ENCODE results near the gene PROX1. TPM values are rescaled to one million over a fixed set of nuclear protein-coding genes. Genes with fewer than 3 reads are reported as not detected.

The PROX1 gene
- total and polyA plus RNA-seq, 9 of the 15 experiments (the other 6 are each of a cell fraction or from before 2014, with no cell fraction given), result 0.14 to 0.22 TPM; not detected in 7

- Histone ChIP-seq H2AFZ (ENCODE audit: low read depth, low read length) (no peak overlapping the region), H3K4me2 (ENCODE audit: insufficient read depth, low read length) (no peak overlapping the region), H3K27ac (ENCODE audit: extremely low read depth, low read depth, low read length) (no peak overlapping the region), H4K20me1 (replicated peaks; ENCODE audit: control insufficient read depth, insufficient read depth, low read length) (no peaks in the 10 kb centered on the region; the same call in 1 of the 2 replicates), H3K4me3 (no peak overlapping the region), H3K9me3 (replicated peaks; ENCODE audit: control insufficient read depth, insufficient read depth, low read depth, low read length) (no peaks in the 10 kb centered on the region), H3K79me2 (ENCODE audit: control insufficient read depth, insufficient read depth, low read length) (no peaks in the 10 kb centered on the region), H3K36me3 (ENCODE audit: control insufficient read depth, insufficient read depth, low read length) (no peaks in the 10 kb centered on the region), H3K9me1 (ENCODE audit: control insufficient read depth, insufficient read depth, low read length) (no peaks in the 10 kb centered on the region), H3K27me3 (ENCODE audit: control insufficient read depth in 2 of 2, insufficient read depth in 2 of 2, low read length in 2 of 2) (peaks cover 5 to 7% of the 10 kb centered on the region in 2 experiments; a peak in 3 of 5 replicates), H3K4me1 (replicated peaks in 1 of 2; ENCODE audit: control insufficient read depth in 2 of 2, insufficient read depth in 2 of 2, low read length in 2 of 2) (no peaks in the 10 kb centered on the region), H3K9ac (ENCODE audit: insufficient read depth in 1 of 2, low read depth in 2 of 2, low read length in 2 of 2) (no peak overlapping the region)
- CTCF ChIA-PET (ENCODE audit: low intra/inter-chr PET ratio), result no interaction called here
- BruUV-seq (replicated peaks), result no TSS peak
- no peak for FAIRE-seq
- intact Hi-C loops (cut with micrococcal nuclease) (no loop called here), in situ Hi-C loops (cut with MboI) (no loop called here)
- no peak for ATAC-seq
- POLR2A ChIA-PET, result no interaction called here
- whole genome bisulfite sequencing (ENCODE audit: insufficient coverage, low coverage, missing lambda C conversion rate), result 0% methylated on average over 1 of the region's 1 CpG
- no peak for DNase-seq (ENCODE audit: extremely low read depth in 1 of 4, low spot score in 3 of 4)
- no peak for TF ChIP-seq MCM7 (IDR thresholded peaks at IDR 0.05)
These were observed 81.2 kb downstream of the PROX1 start for GRCh38 chr1:214068979-214069378.

DNA sequence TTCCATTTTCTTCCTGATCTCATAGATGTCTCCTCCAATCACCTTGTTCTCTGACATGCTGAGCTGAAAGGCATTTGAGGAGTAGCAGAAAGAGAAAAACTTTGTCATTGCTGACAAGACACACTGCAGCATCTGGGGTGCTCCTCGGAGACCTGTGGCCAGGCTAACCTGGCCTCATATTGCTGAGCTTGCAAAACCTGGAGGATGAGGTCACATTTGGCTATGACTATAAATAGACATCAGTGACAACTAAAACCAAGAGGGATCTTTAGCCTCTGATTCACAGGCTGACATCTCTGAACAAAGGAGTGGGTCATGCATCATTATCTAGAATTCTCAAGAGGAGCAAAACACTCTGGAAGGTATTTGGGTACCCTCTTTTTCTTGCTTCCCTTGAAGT, 83.7 kb downstream of the PROX1 start:
- FAIRE-seq (no peak), DNase-seq (ENCODE audit: extremely low read depth in 1 of 4, low spot score in 3 of 4) (no peak), ATAC-seq (no peak)
- WGBS (ENCODE audit: insufficient coverage, low coverage, missing lambda C conversion rate), result 0% methylated on average over 1 of the region's 1 CpG
- ChIA-PET POLR2A (no interaction called here), CTCF (ENCODE audit: low intra/inter-chr PET ratio) (no interaction called here)
- Histone ChIP-seq H3K36me3 (ENCODE audit: control insufficient read depth, insufficient read depth, low read length) (no peaks in the 10 kb centered on the region), H3K27me3 (ENCODE audit: control insufficient read depth in 2 of 2, insufficient read depth in 2 of 2, low read length in 2 of 2) (peaks cover 3 to 5% of the 10 kb centered on the region in 2 experiments; a peak in 3 of 5 replicates), H3K27ac (ENCODE audit: extremely low read depth, low read depth, low read length) (no peak overlapping the region), H2AFZ (ENCODE audit: low read depth, low read length) (no peak overlapping the region), H3K9ac (ENCODE audit: insufficient read depth in 1 of 2, low read depth in 2 of 2, low read length in 2 of 2) (no peak overlapping the region), H3K79me2 (ENCODE audit: control insufficient read depth, insufficient read depth, low read length) (no peaks in the 10 kb centered on the region), H3K4me2 (ENCODE audit: insufficient read depth, low read length) (no peak overlapping the region), H3K4me1 (replicated peaks in 1 of 2; ENCODE audit: control insufficient read depth in 2 of 2, insufficient read depth in 2 of 2, low read length in 2 of 2) (no peaks in the 10 kb centered on the region), H3K9me1 (ENCODE audit: control insufficient read depth, insufficient read depth, low read length) (no peaks in the 10 kb centered on the region), H3K4me3 (no peak overlapping the region), H4K20me1 (replicated peaks; ENCODE audit: control insufficient read depth, insufficient read depth, low read length) (no peaks in the 10 kb centered on the region), H3K9me3 (replicated peaks; ENCODE audit: control insufficient read depth, insufficient read depth, low read depth, low read length) (no peaks in the 10 kb centered on the region)
- intact Hi-C loops (cut with micrococcal nuclease), result no loop called here
- TF ChIP-seq MAFG (tag; conservative IDR thresholded peaks at IDR 0.05) (peak; percentile 76), MAFF (IDR thresholded peaks at IDR 0.05; ENCODE audit: low read length) (peak; percentile 86), C11orf30 (IDR thresholded peaks at IDR 0.05; ENCODE audit: low read depth) (peak; percentile 63; the same call in 1 of the 2 replicates), MAFK (IDR thresholded peaks at IDR 0.05; ENCODE audit: low read length) (peak; percentile 87), ZNF316 (IDR thresholded peaks at IDR 0.05) (peak; percentile 79), FOXP1 (CRISPR knock-in tag; IDR thresholded peaks at IDR 0.05) (no peak)
- TF ChIP-seq, protein P1, sequence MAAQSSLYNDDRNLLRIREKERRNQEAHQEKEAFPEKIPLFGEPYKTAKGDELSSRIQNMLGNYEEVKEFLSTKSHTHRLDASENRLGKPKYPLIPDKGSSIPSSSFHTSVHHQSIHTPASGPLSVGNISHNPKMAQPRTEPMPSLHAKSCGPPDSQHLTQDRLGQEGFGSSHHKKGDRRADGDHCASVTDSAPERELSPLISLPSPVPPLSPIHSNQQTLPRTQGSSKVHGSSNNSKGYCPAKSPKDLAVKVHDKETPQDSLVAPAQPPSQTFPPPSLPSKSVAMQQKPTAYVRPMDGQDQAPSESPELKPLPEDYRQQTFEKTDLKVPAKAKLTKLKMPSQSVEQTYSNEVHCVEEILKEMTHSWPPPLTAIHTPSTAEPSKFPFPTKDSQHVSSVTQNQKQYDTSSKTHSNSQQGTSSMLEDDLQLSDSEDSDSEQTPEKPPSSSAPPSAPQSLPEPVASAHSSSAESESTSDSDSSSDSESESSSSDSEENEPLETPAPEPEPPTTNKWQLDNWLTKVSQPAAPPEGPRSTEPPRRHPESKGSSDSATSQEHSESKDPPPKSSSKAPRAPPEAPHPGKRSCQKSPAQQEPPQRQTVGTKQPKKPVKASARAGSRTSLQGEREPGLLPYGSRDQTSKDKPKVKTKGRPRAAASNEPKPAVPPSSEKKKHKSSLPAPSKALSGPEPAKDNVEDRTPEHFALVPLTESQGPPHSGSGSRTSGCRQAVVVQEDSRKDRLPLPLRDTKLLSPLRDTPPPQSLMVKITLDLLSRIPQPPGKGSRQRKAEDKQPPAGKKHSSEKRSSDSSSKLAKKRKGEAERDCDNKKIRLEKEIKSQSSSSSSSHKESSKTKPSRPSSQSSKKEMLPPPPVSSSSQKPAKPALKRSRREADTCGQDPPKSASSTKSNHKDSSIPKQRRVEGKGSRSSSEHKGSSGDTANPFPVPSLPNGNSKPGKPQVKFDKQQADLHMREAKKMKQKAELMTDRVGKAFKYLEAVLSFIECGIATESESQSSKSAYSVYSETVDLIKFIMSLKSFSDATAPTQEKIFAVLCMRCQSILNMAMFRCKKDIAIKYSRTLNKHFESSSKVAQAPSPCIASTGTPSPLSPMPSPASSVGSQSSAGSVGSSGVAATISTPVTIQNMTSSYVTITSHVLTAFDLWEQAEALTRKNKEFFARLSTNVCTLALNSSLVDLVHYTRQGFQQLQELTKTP (IDR thresholded peaks at IDR 0.05; ENCODE audit: low read depth in 1 of 2, partially characterized antibody in 2 of 2), result no peak
- BruUV-seq (replicated peaks), result no TSS peak
- in situ Hi-C loops (cut with MboI), result no loop called here

All from K562 (cell line).